CD4-positive, alpha-beta T cell (primary cell): Measurements from ENCODE around the gene GTSE1. TPM values are rescaled to one million over a fixed set of nuclear protein-coding genes. Genes with fewer than 3 reads are reported as not detected.
A peak's percentile ranks its signal among the peaks of the same experiment; 100 is the strongest.

Experiments
- ATAC-seq: fragments of 200-7000 bp; cut with Tn5 transposase; one replicate; pipeline ENCODE4 v1.10.0; 2022; ENCODE audit warnings: mild to moderate bottlenecking; ENCODE audit not compliant: poor library complexity
- CTCF ChIA-PET: fragments of 350-600 bp; sonication (Branson Sonifier 250); formaldehyde crosslinking; loops from one replicate; lab custom pipeline; 2021; ENCODE audit warnings: antibody characterized with exemption, inconsistent platforms; lab: Charles Lee
- POLR2A ChIA-PET: fragments of 350-600 bp; sonication (Branson Sonifier 250); formaldehyde crosslinking; loops from one replicate; lab custom pipeline; 2021; ENCODE audit warnings: antibody characterized with exemption, inconsistent platforms; lab: Charles Lee
- DNase-seq, 14 experiments: peaks; one replicate each; pipeline ENCODE4 v3.0.0-alpha.2; 2013 to 2020; ENCODE audit warnings: mixed read lengths in 2 of 14
- H3K27ac ChIP-seq, 2 donors: one replicate each; pipeline versions ENCODE4 v1.5.1 to v1.7.0; 2013; ENCODE audit warnings: low read length in 2 of 2, low read depth in 1 of 2, mild to moderate bottlenecking in 1 of 2
- H3K27me3 ChIP-seq, 2 experiments: 1 replicate in 1 of 2; 2 replicates in 1 of 2; pipeline versions ENCODE4 v1.6.1 to v1.7.0; 2013; ENCODE audit warnings: low read length in 2 of 2, control low read depth in 1 of 2, mild to moderate bottlenecking in 1 of 2, moderate library complexity in 1 of 2; ENCODE audit not compliant: insufficient read depth in 2 of 2, control insufficient read depth in 1 of 2
- H3K36me3 ChIP-seq: one replicate; pipeline ENCODE4 v1.6.1; 2013; ENCODE audit warnings: low read length, control low read depth; ENCODE audit not compliant: insufficient read depth
- H3K4me1 ChIP-seq: one replicate; pipeline ENCODE4 v1.6.1; 2013; ENCODE audit warnings: low read length, control low read depth; ENCODE audit not compliant: insufficient read depth
- H3K4me3 ChIP-seq: one replicate; pipeline ENCODE4 v1.5.1; 2013; ENCODE audit warnings: mild to moderate bottlenecking, low read length, moderate library complexity
- H3K9me3 ChIP-seq, 2 experiments: 1 replicate in 1 of 2; 2 replicates in 1 of 2; pipeline versions ENCODE4 v1.6.1 to v1.7.0; 2013; ENCODE audit warnings: low read length in 2 of 2, mild to moderate bottlenecking in 2 of 2, control low read depth in 1 of 2, moderate library complexity in 1 of 2; ENCODE audit not compliant: control insufficient read depth in 1 of 2, insufficient read depth in 1 of 2
- H3K27ac Mint-ChIP-seq: one replicate; pipeline ENCODE4 v1.8.0; 2020; ENCODE audit warnings: mixed read lengths
- H3K27me3 Mint-ChIP-seq: one replicate; pipeline ENCODE4 v1.8.0; 2021; ENCODE audit warnings: mixed read lengths
- H3K36me3 Mint-ChIP-seq: one replicate; pipeline ENCODE4 v1.8.0; 2021; ENCODE audit warnings: low read depth, mixed read lengths
- H3K4me1 Mint-ChIP-seq: one replicate; pipeline ENCODE4 v1.8.0; 2021; ENCODE audit warnings: low read depth, mixed read lengths
- H3K4me3 Mint-ChIP-seq: one replicate; pipeline ENCODE4 v1.8.0; 2020; ENCODE audit warnings: mild to moderate bottlenecking, mixed read lengths
- H3K9me3 Mint-ChIP-seq: one replicate; pipeline ENCODE4 v1.8.0; 2020; ENCODE audit warnings: mixed read lengths
- CTCF ChIP-seq: fragments of 200-600 bp; IDR thresholded peaks from one replicate; pipeline ENCODE4 v1.8.0; 2022; ENCODE audit warnings: antibody characterized with exemption, mild to moderate bottlenecking
- intact Hi-C, 2 experiments: fragments of 100-400 bp; cut with DNase I in 1 of 2; cut with micrococcal nuclease in 1 of 2; formaldehyde crosslinking; loops; one replicate each; pipeline versions ENCODE4 v1.15.1 to v1.9.0; 2023 to 2025; cut with DNase I, micrococcal nuclease
- total RNA-seq, 174 experiments: library from RNA in 2 of 174; stranded (reverse) in 2 of 174; gene quantifications; one replicate each; pipeline ENCODE4 v1.2.3 and lab custom pipeline; 2021 to 2026

Gene GTSE1
- total RNA-seq, 2 experiments from 2014 or later = 0.14 to 0.89 TPM

- Histone ChIP-seq H3K4me3 (no peak overlapping the region), H3K36me3 (no peaks in the 10 kb centered on the region), H3K4me1 (peaks cover 47% of the 10 kb centered on the region), H3K27ac (no peak overlapping the region), H3K27me3 (peaks cover 0 to 6% of the 10 kb centered on the region in 2 experiments), H3K9me3 (peaks cover 0 to 14% of the 10 kb centered on the region in 2 experiments)
- no peak for DNase-seq
- Mint-ChIP-seq H3K4me3 (peak overlapping the region; percentile 15), H3K27me3 (peaks cover 3% of the 10 kb centered on the region), H3K9me3 (no peaks in the 10 kb centered on the region), H3K27ac (no peak overlapping the region), H3K4me1 (peaks cover 34% of the 10 kb centered on the region), H3K36me3 (no peaks in the 10 kb centered on the region)
- no peak for TF ChIP-seq CTCF
- no peak for ATAC-seq
- ChIA-PET POLR2A (no interaction called here), CTCF (interaction anchor here (1.3 to 1.8 kb wide), 2 partner anchors 32 to 174 kb away, joined by 3 to 25 read pairs; no protein-coding TSS in a partner anchor)
- intact Hi-C loops = no loop called here
Measured at GRCh38 chr22:46368422-46368821, 71.8 kb downstream of the GTSE1 start.

- Mint-ChIP-seq H3K27me3 (peaks cover 3% of the 10 kb centered on the region), H3K4me1 (peaks cover 39% of the 10 kb centered on the region), H3K4me3 (no peak overlapping the region), H3K9me3 (no peaks in the 10 kb centered on the region), H3K27ac (no peak overlapping the region), H3K36me3 (no peaks in the 10 kb centered on the region)
- Histone ChIP-seq H3K27ac (no peak overlapping the region), H3K9me3 (peaks cover 0 to 18% of the 10 kb centered on the region in 2 experiments), H3K4me1 (peaks cover 53% of the 10 kb centered on the region), H3K4me3 (no peak overlapping the region), H3K27me3 (peaks cover 0 to 6% of the 10 kb centered on the region in 2 experiments), H3K36me3 (no peaks in the 10 kb centered on the region)
- no peak for TF ChIP-seq CTCF
- intact Hi-C loops = no loop called here
- POLR2A ChIA-PET = no interaction called here
- CTCF ChIA-PET = interaction anchor here (1.8 kb wide), 1 partner anchor 173 kb away, joined by 25 read pairs; no protein-coding TSS in a partner anchor
- ATAC-seq = no peak
- DNase-seq = no peak
Measured at GRCh38 chr22:46368871-46369715, 72.4 kb downstream of the GTSE1 start.

GRCh38 chr22:46369716-46370583, 73.3 kb downstream of the GTSE1 start:
- Histone ChIP-seq H3K4me1 (peaks cover 59% of the 10 kb centered on the region), H3K27me3 (peaks cover 0 to 6% of the 10 kb centered on the region in 2 experiments), H3K36me3 (no peaks in the 10 kb centered on the region), H3K9me3 (peaks cover 0 to 20% of the 10 kb centered on the region in 2 experiments), H3K4me3 (no peak overlapping the region), H3K27ac (no peak overlapping the region)
- POLR2A ChIA-PET = no interaction called here
- H3K4me1 Mint-ChIP-seq = peaks cover 45% of the 10 kb centered on the region
- peaks cover 3% of the 10 kb centered on the region for H3K27me3 Mint-ChIP-seq
- peak overlapping the region; percentile 78 for H3K27ac Mint-ChIP-seq
- ATAC-seq (no peak), DNase-seq (peak in 1 of 14 experiments; percentile 36)
- intact Hi-C loops = loop anchor here in 1 of 2 experiments (5.0 kb wide), 1 partner anchor 67 kb away; no protein-coding TSS in a partner anchor
- H3K9me3 Mint-ChIP-seq = no peaks in the 10 kb centered on the region
- H3K4me3 Mint-ChIP-seq = peak overlapping the region; percentile 66
- H3K36me3 Mint-ChIP-seq = no peaks in the 10 kb centered on the region
- TF ChIP-seq CTCF = no peak
- CTCF ChIA-PET = no interaction called here
